GM12874 (cell line): ENCODE results near the gene PSMB2.
A peak's percentile ranks its signal among the peaks of the same experiment; 100 is the strongest.

Experiments
- CTCF ChIP-seq: IDR thresholded peaks from 2 replicates; pipeline ENCODE4 v1.5.1; 2011; ENCODE audit warnings: low read depth, mild to moderate bottlenecking, control low read depth, low read length, moderate library complexity; ENCODE audit not compliant: insufficient read depth

PSMB2 gene

GRCh38 chr1:35568975-35569395 is 72.3 kb downstream of the PSMB2 start:
- TF ChIP-seq CTCF = peak; percentile 80

GRCh38 chr1:35567947-35568558 is 73.3 kb downstream of the PSMB2 start:
- TF ChIP-seq CTCF = no peak

- no peak for TF ChIP-seq CTCF
Measured at GRCh38 chr1:35565742-35566133, 75.6 kb downstream of the PSMB2 start.

- no peak for TF ChIP-seq CTCF
Measured at GRCh38 chr1:35564884-35565741, 76.2 kb downstream of the PSMB2 start.

GRCh38 chr1:35564037-35564883 is 77.1 kb downstream of the PSMB2 start:
- TF ChIP-seq CTCF = peak; percentile 84

- TF ChIP-seq CTCF = no peak
Measured at GRCh38 chr1:35563166-35563565, 78.2 kb downstream of the PSMB2 start.
